ENCODE results near the gene RAD21L1.

RAD21L1 gene

GRCh38 chr20:1265916-1266166 lies 40.0 kb downstream of the RAD21L1 start:
- DNase-seq (ENCODE audit: extremely low spot score), result no peak
- POLR2A ChIA-PET, result no interaction called here
- TF ChIP-seq, protein P1, sequence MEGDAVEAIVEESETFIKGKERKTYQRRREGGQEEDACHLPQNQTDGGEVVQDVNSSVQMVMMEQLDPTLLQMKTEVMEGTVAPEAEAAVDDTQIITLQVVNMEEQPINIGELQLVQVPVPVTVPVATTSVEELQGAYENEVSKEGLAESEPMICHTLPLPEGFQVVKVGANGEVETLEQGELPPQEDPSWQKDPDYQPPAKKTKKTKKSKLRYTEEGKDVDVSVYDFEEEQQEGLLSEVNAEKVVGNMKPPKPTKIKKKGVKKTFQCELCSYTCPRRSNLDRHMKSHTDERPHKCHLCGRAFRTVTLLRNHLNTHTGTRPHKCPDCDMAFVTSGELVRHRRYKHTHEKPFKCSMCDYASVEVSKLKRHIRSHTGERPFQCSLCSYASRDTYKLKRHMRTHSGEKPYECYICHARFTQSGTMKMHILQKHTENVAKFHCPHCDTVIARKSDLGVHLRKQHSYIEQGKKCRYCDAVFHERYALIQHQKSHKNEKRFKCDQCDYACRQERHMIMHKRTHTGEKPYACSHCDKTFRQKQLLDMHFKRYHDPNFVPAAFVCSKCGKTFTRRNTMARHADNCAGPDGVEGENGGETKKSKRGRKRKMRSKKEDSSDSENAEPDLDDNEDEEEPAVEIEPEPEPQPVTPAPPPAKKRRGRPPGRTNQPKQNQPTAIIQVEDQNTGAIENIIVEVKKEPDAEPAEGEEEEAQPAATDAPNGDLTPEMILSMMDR (IDR thresholded peaks at IDR 0.05; ENCODE audit: control extremely low read depth, extremely low read depth, low read depth, missing control alignments), result no peak
- CTCF ChIA-PET, result interaction anchor here (1.2 kb wide), 1 partner anchor 9 kb away, joined by 5 read pairs; no protein-coding TSS in a partner anchor

- TF ChIP-seq, protein P1 (IDR thresholded peaks at IDR 0.05; ENCODE audit: control extremely low read depth, extremely low read depth, low read depth, missing control alignments), result no peak
- ChIA-PET CTCF (interaction anchor here (1.2 to 1.5 kb wide), 3 partner anchors 10 to 19 kb away, joined by 3 to 5 read pairs (median 4); no protein-coding TSS in a partner anchor), POLR2A (interaction anchor here (0.6 kb wide), 1 partner anchor 63 kb away, joined by 3 read pairs; no protein-coding TSS in a partner anchor)
- peak; percentile 74 for DNase-seq (ENCODE audit: extremely low spot score)
These were observed 40.5 kb downstream of the RAD21L1 start, which contains the start of gene SNPH for GRCh38 chr20:1266167-1266973. TSS of gene SNPH (plus strand) at chr20:1266294. CDS start at chr20:1296240, 29,946 bp downstream.

- ChIA-PET POLR2A (no interaction called here), CTCF (interaction anchor here (1.2 to 1.5 kb wide), 2 partner anchors 14 to 20 kb away, joined by 3 to 4 read pairs; no protein-coding TSS in a partner anchor)
- no peak for DNase-seq (ENCODE audit: extremely low spot score)
- TF ChIP-seq, protein P1 (IDR thresholded peaks at IDR 0.05; ENCODE audit: control extremely low read depth, extremely low read depth, low read depth, missing control alignments), result no peak
These were observed 41.3 kb downstream of the RAD21L1 start for GRCh38 chr20:1267161-1267560.

- POLR2A ChIA-PET, result no interaction called here
- TF ChIP-seq, protein P1 (IDR thresholded peaks at IDR 0.05; ENCODE audit: control extremely low read depth, extremely low read depth, low read depth, missing control alignments), result no peak
- CTCF ChIA-PET, result interaction anchor here (1.5 kb wide), 1 partner anchor 13 kb away, joined by 3 read pairs; no protein-coding TSS in a partner anchor
- no peak for DNase-seq (ENCODE audit: extremely low spot score)
These were observed 42.0 kb downstream of the RAD21L1 start for GRCh38 chr20:1267809-1268374.

DNA sequence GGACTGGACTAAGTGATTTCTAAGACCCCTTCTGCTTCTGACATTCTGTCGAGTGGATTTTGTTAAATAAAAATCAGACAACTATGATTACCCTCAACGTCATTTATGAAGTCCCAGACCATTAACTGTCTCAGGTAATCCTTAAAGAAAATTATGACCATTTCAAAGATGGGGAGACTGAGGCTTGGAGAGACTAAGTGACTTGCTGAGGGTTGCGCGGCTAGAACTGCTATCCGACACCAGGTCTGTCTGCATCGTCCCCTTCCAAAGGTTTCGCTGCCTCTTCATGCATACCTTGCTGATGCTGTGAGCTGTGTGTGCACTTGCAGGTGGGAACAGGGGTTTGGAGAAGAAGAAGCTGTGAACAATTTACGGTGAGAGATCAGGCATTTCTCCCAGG lies 43.4 kb downstream of the RAD21L1 start:
- ChIA-PET CTCF (no interaction called here), POLR2A (no interaction called here)
- TF ChIP-seq, protein P1 (IDR thresholded peaks at IDR 0.05; ENCODE audit: control extremely low read depth, extremely low read depth, low read depth, missing control alignments), result no peak
- DNase-seq (ENCODE audit: extremely low spot score), result no peak

DNA sequence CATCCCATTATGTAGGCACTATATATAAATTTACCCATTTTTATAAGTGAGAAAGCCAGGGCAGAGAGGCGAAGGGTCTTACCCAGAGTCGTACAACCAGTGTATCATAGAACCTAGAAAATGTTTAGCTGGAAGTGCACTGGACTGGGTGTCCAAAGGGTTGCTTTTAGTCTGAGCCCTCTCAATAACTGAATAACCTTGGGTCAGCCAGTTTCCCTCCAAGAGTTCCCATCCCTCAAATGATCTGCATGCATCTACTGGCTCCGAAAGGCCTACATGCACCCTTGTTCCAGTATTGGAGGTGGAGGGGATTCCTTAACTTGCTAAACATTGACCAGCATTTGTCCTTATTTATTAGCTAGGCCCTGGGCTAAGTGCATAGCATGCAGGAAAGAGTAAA lies 44.0 kb downstream of the RAD21L1 start:
- CTCF ChIA-PET, result no interaction called here
- POLR2A ChIA-PET, result no interaction called here
- TF ChIP-seq, protein P1 (IDR thresholded peaks at IDR 0.05; ENCODE audit: control extremely low read depth, extremely low read depth, low read depth, missing control alignments), result no peak
- DNase-seq (ENCODE audit: extremely low spot score), result no peak
